Body of pancreas (tissue), 4 donors: ENCODE data around the gene OXCT1. TPM values are rescaled to one million over a fixed set of nuclear protein-coding genes. Genes with fewer than 3 reads are reported as not detected.
"Not testable (repeated sequence)": the region's sequence is repeated elsewhere in the genome, so short reads cannot be mapped to it uniquely, and the experiment has no call there.

Experiments used
- ATAC-seq: fragments of 150-250 bp; one replicate; pipeline ENCODE4 v1.9.1; 2016
- DNase-seq, 4 donors: peaks; one replicate each; pipeline ENCODE4 v3.0.0-alpha.2; 2019
- H3K27ac ChIP-seq, 4 donors: fragments of 200-600 bp; sonication (generic); 1 replicate in 3 of 4; 2 replicates in 1 of 4; pipeline versions ENCODE4 v1.5.1 to v1.6.1; 2016 to 2019; ENCODE audit warnings: mild to moderate bottlenecking in 1 of 4, mixed read lengths in 1 of 4, moderate library complexity in 1 of 4
- H3K27me3 ChIP-seq, 2 donors: fragments of 200-600 bp; sonication (generic); one replicate each; pipeline ENCODE4 v1.6.0; 2016; ENCODE audit warnings: mild to moderate bottlenecking in 1 of 2
- H3K36me3 ChIP-seq, 2 donors: fragments of 200-600 bp; sonication (generic); replicated peaks in 1 of 2; 2 replicates each; pipeline ENCODE4 v1.5.1; 2016; ENCODE audit warnings: low read depth in 2 of 2; ENCODE audit not compliant: insufficient read depth in 1 of 2
- H3K4me1 ChIP-seq: fragments of 200-600 bp; sonication (generic); one replicate; pipeline ENCODE4 v1.6.0; 2016
- H3K4me3 ChIP-seq, 2 donors: fragments of 200-600 bp; sonication (generic); 1 replicate in 1 of 2; 2 replicates in 1 of 2; pipeline ENCODE4 v1.5.1; 2016 to 2019
- H3K9me3 ChIP-seq, 3 donors: fragments of 200-600 bp; sonication (generic); 1 replicate in 2 of 3; 2 replicates in 1 of 3; pipeline ENCODE4 v1.5.1; 2016
- CTCF ChIP-seq, 7 experiments: fragments of 450-650 bp in 4 of 7; fragments of 200-600 bp in 3 of 7; sonication (generic) in 3 of 7; IDR thresholded peaks; one replicate each; pipeline ENCODE4 v1.5.1; 2016 to 2019; ENCODE audit warnings: antibody characterized with exemption in 7 of 7
- POLR2A ChIP-seq, 3 donors: fragments of 450-650 bp; IDR thresholded peaks; one replicate each; pipeline ENCODE4 v1.6.1; 2016; ENCODE audit warnings: antibody characterized with exemption in 3 of 3, mild to moderate bottlenecking in 2 of 3
- WGBS, 2 donors: methylation state at CpG; one replicate each; pipeline ENCODE4 v1.1.5; 2017; 5-methylcytosine and 5-hydroxymethylcytosine counted together
- intact Hi-C: fragments of 100-400 bp; cut with DNase I; formaldehyde crosslinking; loops from one replicate; pipeline ENCODE4 v1.15.1; 2023
- total RNA-seq, 2 donors: library from RNA; depleted of rRNA; stranded (reverse); fragments of >200 nt; gene quantifications; one replicate each; pipeline ENCODE4 v1.1.0, GENCODE V29; 2016

OXCT1 gene
- total RNA-seq, 2 donors from 2014 or later, result 3.9 to 7.9 TPM

GRCh38 chr5:41852293-41852692, 17.9 kb downstream of the OXCT1 start:
- DNase-seq (no peak), ATAC-seq (no peak)
- Histone ChIP-seq H3K9me3 (no peaks in the 10 kb centered on the region), H3K4me1 (no peaks in the 10 kb centered on the region), H3K4me3 (no peak overlapping the region), H3K27me3 (no peaks in the 10 kb centered on the region), H3K36me3 (no peaks in the 10 kb centered on the region), H3K27ac (no peak overlapping the region)
- intact Hi-C loops, result no loop called here
- TF ChIP-seq POLR2A (IDR thresholded peaks at IDR 0.05), result no peak
- no peak for TF ChIP-seq CTCF (IDR thresholded peaks at IDR 0.05)
- WGBS, 2 donors, result 98 to 100% methylated on average over 2 of the region's 2 CpGs

GRCh38 chr5:41851116-41851515, 19.1 kb downstream of the OXCT1 start:
- intact Hi-C loops, result no loop called here
- ATAC-seq, result no peak
- Histone ChIP-seq H3K27ac (no peak overlapping the region), H3K36me3 (no peaks in the 10 kb centered on the region), H3K4me1 (no peaks in the 10 kb centered on the region), H3K4me3 (no peak overlapping the region), H3K9me3 (no peaks in the 10 kb centered on the region), H3K27me3 (no peaks in the 10 kb centered on the region)
- DNase-seq, result no peak
- no peak for TF ChIP-seq POLR2A (IDR thresholded peaks at IDR 0.05)
- no peak for TF ChIP-seq CTCF (IDR thresholded peaks at IDR 0.05)
- whole genome bisulfite sequencing, 2 donors, result 35 to 97% methylated on average over 1 of the region's 1 CpG

GRCh38 chr5:41848983-41849382, 21.2 kb downstream of the OXCT1 start:
- Histone ChIP-seq H3K4me3 (no peak overlapping the region), H3K27me3 (no peaks in the 10 kb centered on the region), H3K36me3 (no peaks in the 10 kb centered on the region), H3K27ac (no peak overlapping the region), H3K9me3 (no peaks in the 10 kb centered on the region), H3K4me1 (no peaks in the 10 kb centered on the region)
- DNase-seq (no peak), ATAC-seq (no peak)
- WGBS, 2 donors, result 87 to 95% methylated on average over 6 of the region's 6 CpGs
- no peak for TF ChIP-seq POLR2A (IDR thresholded peaks at IDR 0.05)
- intact Hi-C loops, result loop anchor here (10.0 kb wide), 1 partner anchor 584 kb away; no protein-coding TSS in a partner anchor

- H3K9me3 ChIP-seq, H3K27me3 ChIP-seq, H3K4me3 ChIP-seq, H3K27ac ChIP-seq, H3K36me3 ChIP-seq, DNase-seq, H3K4me1 ChIP-seq, ATAC-seq: not testable (repeated sequence)
- intact Hi-C loops, result loop anchor here (10.0 kb wide), 1 partner anchor 581 kb away; no protein-coding TSS in a partner anchor
- WGBS, 2 donors, result 85 to 89% methylated on average over 1 of the region's 1 CpG
These were observed 24.5 kb downstream of the OXCT1 start for GRCh38 chr5:41845751-41846150.

- WGBS, 2 donors, result 49 to 65% methylated on average over 3 of the region's 3 CpGs
- Histone ChIP-seq H3K27me3 (no peaks in the 10 kb centered on the region), H3K36me3 (no peaks in the 10 kb centered on the region), H3K9me3 (no peaks in the 10 kb centered on the region), H3K4me1 (peaks cover 4% of the 10 kb centered on the region), H3K27ac (no peak overlapping the region), H3K4me3 (no peak overlapping the region)
- TF ChIP-seq CTCF (IDR thresholded peaks at IDR 0.05) (no peak), POLR2A (IDR thresholded peaks at IDR 0.05) (no peak)
- DNase-seq (no peak), ATAC-seq (no peak)
- intact Hi-C loops, result loop anchor here (10.0 kb wide), 1 partner anchor 580 kb away; no protein-coding TSS in a partner anchor
These were observed 25.7 kb downstream of the OXCT1 start for GRCh38 chr5:41844502-41844901.
